ENCODE results near the gene CLIC1.

Gene CLIC1

GRCh38 chr6:31737991-31738979, 2.0 kb upstream of the CLIC1 start:
- DNase-seq = peak; percentile 84

DNA sequence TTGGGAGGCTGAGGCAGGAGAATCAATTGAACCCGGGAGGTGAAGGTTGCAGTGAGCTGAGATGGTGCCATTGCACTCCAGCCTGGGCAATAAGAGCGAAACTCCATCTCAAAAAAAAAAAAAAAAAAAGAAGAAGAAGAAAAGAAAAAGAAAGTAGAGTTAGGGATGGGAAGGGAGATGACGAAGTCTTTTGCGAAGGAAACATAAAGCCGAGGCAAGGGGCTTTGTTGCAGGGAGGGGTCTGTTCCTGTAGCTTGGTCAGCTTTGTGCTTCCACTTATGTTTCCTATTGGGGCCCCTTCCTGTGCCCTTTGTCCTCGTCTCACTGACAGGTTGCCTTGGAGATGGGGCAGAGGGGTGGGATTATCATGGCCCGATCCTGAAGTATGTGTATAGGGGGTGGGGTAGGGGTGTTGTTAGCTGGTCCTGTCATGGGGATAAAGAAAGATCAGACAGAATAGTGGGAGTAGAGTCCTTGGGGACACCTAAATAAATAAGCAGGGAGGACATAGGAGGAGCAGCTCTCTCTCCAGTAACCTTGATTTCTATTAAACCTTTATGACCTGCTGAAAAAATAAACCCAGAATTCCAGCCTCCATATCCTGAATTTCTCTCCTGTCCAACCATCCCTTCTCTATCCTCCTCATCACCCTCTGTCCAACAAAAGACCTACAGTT, 1.1 kb upstream of the CLIC1 start:
- peak; percentile 46 for DNase-seq

GRCh38 chr6:31736768-31737314, 511 bp upstream of the CLIC1 start:
- DNase-seq = no peak

DNA sequence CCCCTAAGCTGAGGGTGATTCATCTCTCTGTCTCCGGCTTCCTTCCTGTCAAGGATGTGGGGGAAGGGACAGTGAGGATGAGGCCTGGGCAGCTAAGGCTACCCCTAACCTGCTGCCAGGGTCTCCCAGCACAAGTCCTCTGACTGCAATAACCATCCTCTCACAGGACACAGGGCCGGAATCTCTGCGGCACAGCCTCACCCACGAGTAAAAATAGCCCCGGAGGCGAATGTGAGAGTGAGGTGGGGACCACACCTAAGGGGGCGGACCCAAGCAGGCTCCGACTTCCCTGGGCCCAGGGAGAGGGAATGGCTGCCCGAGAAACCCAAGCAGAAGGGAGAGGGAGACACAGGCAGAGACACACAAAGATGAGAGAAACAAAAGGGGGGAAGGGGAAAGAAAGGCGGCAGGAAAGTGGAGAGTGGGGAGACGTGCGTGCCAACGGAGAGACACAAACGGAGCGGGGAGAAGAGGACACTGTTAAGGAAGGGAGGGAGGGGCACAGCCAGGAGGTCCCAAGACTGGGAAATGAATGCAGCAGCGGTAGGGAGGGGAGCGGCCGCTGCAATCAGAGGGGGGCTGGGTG, 1.4 kb downstream of the CLIC1 start:
- peak; percentile 84 for DNase-seq

DNA sequence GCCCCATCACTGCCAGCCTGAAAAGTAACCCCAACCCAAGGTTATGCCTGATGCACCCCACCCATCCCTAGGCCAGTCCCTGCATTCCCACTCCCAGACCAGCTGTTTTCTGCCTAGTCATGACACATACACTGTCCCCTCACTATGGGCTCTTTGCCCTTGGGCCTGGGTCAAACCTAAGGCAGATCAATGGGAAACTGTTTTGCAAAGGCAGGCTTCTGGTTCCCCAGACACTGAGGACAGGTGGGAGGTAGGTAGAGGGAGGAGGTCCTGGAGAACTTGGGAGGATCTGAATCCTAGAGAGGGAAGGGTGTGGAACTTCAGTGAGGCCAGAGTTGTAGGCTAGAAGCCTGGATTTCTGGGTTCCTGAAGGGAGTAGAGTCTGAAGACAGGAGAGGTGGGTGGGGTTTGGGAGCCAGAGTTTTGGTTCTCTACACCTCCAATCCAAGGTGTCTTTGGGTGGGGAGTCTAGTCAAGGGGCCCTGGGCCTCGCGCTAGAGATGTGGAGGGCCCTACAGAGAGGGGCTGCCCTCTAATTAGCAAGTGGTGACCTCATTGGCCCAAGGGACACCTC, 2.0 kb downstream of the CLIC1 start:
- DNase-seq = peak; percentile 13

GRCh38 chr6:31733734-31734133, 2.6 kb downstream of the CLIC1 start:
- no peak for DNase-seq

GRCh38 chr6:31732029-31732428, 4.3 kb downstream of the CLIC1 start:
- DNase-seq = no peak

- no peak for DNase-seq
Measured at GRCh38 chr6:31730631-31731086, 5.7 kb downstream of the CLIC1 start.

- DNase-seq = peak; percentile 77
Measured at GRCh38 chr6:31729979-31730630, 6.2 kb downstream of the CLIC1 start.

DNA sequence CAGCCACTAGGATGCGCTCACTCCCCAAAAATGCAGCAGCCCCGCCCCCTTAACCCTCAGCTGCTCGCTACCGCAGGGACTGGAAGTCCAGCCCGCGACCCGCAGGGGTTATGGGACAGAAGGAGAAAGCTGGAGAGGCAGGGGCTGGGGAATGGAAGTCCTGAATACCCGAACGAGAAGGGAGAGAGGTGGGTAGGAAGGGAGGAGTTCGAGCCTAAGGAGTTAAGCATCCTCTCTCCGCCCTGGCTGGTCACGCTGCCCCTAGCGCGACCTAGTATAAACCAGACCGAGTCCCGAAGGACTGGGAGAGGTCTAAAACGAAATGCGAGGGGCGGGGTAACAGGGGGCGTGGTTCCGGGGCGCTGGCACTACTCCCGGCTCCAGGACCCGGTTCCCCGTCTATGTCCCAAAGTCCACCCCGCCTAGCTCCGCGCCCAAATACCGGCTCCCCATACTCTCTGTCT, 6.8 kb downstream of the CLIC1 start:
- peak; percentile 85 for DNase-seq

- no peak for DNase-seq
Measured at GRCh38 chr6:31728767-31729514, 7.4 kb downstream of the CLIC1 start, which contains the start of gene DDAH2. TSS of gene DDAH2 (minus strand) at chr6:31729299. CDS start at chr6:31729161, 138 bp downstream.

GRCh38 chr6:31727717-31728671, 8.3 kb downstream of the CLIC1 start:
- peak; percentile 28 for DNase-seq

DNA sequence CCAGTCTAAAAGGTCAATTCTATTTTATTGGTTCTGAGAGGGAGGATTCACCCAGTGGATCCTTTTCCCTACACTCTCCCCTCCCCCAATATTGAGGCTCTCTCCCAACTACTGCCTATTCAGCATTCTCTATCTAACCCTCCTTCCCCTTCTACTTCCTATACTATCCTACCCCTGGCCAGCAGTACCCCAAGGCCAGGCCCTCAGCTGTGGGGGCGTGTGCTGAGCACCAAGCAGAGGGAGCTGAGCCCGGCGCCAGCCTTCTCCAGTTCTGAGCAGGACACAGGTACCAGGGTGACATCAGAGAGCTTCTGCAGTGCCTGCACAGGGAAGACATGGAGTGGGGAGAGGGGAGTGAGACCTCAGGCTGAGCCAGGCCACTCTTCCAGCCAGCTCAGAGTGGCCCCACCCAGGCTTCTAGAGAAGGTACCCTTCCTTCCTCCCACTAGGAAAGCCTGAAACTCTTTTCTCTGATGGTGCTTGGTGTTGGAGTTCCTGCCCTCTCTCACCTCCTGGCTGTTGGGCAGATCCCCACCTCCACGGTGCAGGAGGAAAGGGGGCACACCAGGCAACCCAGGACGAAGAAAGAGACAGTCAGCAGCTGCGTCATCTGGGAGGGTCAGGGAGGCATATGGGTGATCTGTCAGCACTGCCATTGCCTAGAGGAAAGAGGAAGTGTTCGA, 9.2 kb downstream of the CLIC1 start:
- no peak for DNase-seq

DNA sequence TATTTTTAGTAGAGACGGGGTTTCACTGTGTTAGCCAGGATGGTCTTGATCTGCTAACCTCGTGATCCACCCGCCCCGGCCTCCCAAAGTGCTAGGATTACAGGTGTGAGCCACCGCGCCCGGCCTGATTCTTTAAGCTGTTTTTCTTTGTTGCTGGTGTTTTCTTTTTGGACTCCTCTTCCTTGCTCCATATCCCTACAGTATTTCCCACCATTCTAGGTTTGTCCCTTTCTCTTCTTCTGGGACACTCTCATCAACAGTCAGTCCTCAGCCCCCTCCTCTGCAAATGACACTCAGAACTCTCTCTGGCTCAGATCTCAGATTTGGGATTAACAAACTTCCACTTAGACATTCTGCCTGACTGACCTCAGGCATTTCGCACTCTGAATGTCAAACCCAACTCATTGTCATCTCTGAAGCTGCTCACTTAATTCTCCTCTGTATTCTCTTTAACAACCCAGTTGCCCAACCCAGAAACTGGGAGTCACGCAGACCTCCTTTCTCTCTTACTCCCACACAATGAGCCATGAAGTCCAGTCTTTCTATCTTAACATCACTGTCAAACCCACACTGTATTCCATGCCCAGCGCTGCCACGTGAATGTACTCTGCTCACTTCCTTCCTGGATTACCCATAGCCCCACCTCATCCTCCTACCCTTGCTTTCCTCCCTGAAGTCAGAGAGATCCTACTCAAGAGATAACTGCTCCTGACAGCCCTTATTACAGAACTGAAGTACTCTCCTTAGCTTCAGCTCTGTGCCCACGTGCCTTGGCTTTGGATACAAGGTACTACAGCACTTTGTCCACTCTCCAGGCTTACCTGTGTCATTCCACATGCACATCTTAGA, 10.6 kb downstream of the CLIC1 start:
- no peak for DNase-seq

DNA sequence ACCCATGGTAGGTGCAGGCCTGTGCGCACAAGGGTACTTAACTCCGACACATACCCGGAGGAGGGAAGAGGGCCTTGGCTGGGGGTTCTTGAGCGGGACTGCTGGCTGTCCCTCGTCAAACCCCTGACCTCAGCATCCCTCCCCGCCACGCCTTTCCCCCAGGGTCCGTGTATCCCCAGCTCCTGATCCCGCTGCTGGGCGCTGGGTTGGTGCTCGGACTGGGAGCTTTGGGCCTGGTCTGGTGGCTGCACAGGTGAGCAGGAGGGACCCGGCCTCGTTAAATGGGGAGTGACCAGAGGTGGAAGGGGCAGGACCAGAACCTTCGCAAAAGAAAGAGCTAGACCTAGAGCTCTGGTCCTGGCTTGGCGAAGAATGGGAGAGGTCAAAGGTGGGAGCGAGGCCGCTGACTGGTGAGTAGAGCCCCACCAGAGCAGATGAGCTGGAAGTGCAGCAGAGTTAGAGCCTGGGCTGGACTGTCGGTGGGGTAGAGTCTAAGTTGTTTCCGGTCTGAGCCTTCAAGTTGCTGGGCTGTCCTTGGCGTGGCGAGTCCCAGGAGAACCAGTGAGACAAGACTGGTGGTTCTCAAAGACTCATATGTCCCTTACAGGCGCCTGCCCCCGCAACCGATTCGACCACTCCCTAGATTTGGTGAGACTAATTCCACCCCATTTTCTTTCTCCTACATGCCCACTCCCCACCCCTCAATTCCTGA, 12.2 kb downstream of the CLIC1 start:
- no peak for DNase-seq

GRCh38 chr6:31723245-31723979, 12.9 kb downstream of the CLIC1 start, which contains the start of gene MPIG6B:
TSS of gene MPIG6B (plus strand) at chr6:31723373. CDS start at chr6:31723384, 11 bp downstream.
- no peak for DNase-seq

DNA sequence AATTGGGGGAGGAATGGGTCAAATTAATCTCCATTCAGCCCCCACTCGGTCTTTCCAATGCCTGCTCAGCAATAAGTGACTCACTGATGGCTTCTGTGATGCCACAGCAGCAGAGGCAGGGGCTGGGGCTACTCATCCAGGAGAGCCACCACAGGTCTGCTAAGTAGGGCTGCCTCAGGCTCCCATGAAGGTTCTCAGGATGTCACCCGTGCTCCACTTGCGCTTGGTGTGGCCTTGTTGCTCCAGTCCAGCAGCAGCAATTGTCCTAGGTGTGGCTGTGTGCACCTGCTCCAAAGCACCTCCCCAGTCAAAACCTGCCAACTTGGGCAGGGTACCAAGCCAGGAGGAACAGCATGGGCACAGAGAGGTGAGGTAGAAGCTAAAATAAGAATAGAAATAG, 14.2 kb downstream of the CLIC1 start:
- DNase-seq = no peak

All from CD4-positive, alpha-beta T cell treated with Interleukin-17A for 1 hour (primary cell).